ENCODE measurements around the gene MINDY4. TPM values are rescaled to one million over a fixed set of nuclear protein-coding genes. Genes with fewer than 3 reads are reported as not detected.

Gene MINDY4
- total and polyA plus RNA-seq, 10 of the 15 experiments (the other 5 are each of a cell fraction or from before 2014, with no cell fraction given), result 0.10 to 0.90 (median 0.40) TPM

- Histone ChIP-seq H3K27ac (ENCODE audit: control insufficient read depth, insufficient read depth) (no peak overlapping the region), H3K4me3 (no peak overlapping the region), H4K20me1 (ENCODE audit: control insufficient read depth, insufficient read depth) (no peaks in the 10 kb centered on the region), H2AFZ (ENCODE audit: control insufficient read depth, low read depth, low read length) (no peak overlapping the region), H3K79me2 (ENCODE audit: control insufficient read depth, insufficient read depth, low read length) (no peaks in the 10 kb centered on the region), H3K9me3 (replicated peaks; ENCODE audit: control insufficient read depth, insufficient read depth, low read length) (no peaks in the 10 kb centered on the region), H3K9ac (ENCODE audit: control insufficient read depth, insufficient read depth, low read length) (no peak overlapping the region), H3K36me3 (ENCODE audit: control insufficient read depth in 2 of 2, insufficient read depth in 2 of 2, low read length in 1 of 2) (no peaks in the 10 kb centered on the region), H3K4me1 (ENCODE audit: control insufficient read depth, insufficient read depth, low read length) (no peaks in the 10 kb centered on the region), H3K27me3 (replicated peaks in 1 of 2; ENCODE audit: control insufficient read depth in 2 of 2, insufficient read depth in 2 of 2, low read length in 1 of 2) (no peaks in the 10 kb centered on the region; a peak in 1 of 4 replicates), H3K4me2 (ENCODE audit: control insufficient read depth, insufficient read depth) (no peak overlapping the region)
- ChIA-PET SMC1A (ENCODE audit: uncharacterized antibody, unreplicated experiment) (no interaction called here), POLR2A (no interaction called here), RAD21 (ENCODE audit: unreplicated experiment) (no interaction called here), CTCF (no interaction called here)
- DNase-seq (ENCODE audit: low read depth, low spot score) (no peak), ATAC-seq (no peak), FAIRE-seq (no peak)
- intact Hi-C loops (cut with micrococcal nuclease; ENCODE audit: unreplicated experiment) (no loop called here), in situ Hi-C loops (cut with MboI) (no loop called here)
- WGBS (ENCODE audit: insufficient coverage, insufficient replicate concordance, low lambda C conversion rate, missing lambda C conversion rate), result 25% methylated on average over 11 of the region's 11 CpGs
- BruUV-seq (replicated peaks), result no TSS peak
- TF ChIP-seq BCL11A (IDR thresholded peaks at IDR 0.05; ENCODE audit: low read depth, low read length) (no peak), SP1 (IDR thresholded peaks at IDR 0.05; ENCODE audit: low read depth, low read length) (no peak), MYC (IDR thresholded peaks at IDR 0.05; ENCODE audit: insufficient read depth, insufficient read length, insufficient replicate concordance, low read length, severe bottlenecking) (no peak), ZNF207 (IDR thresholded peaks at IDR 0.05; ENCODE audit: borderline replicate concordance) (no peak), SIN3A (IDR thresholded peaks at IDR 0.05; ENCODE audit: low read depth, low read length) (no peak), ATF2 (IDR thresholded peaks at IDR 0.05; ENCODE audit: low read length) (no peak), ZNF274 (IDR thresholded peaks at IDR 0.05; ENCODE audit: insufficient read depth, insufficient read length) (no peak), SMAD5 (IDR thresholded peaks at IDR 0.05; ENCODE audit: low read depth) (no peak), TAF1 (IDR thresholded peaks at IDR 0.05; ENCODE audit: borderline replicate concordance, low read depth, low read length) (no peak), STAT1 (conservative IDR thresholded peaks at IDR 0.05) (no peak), ESRRA (IDR thresholded peaks at IDR 0.05; ENCODE audit: low read length) (no peak)
- TF ChIP-seq, protein P1, sequence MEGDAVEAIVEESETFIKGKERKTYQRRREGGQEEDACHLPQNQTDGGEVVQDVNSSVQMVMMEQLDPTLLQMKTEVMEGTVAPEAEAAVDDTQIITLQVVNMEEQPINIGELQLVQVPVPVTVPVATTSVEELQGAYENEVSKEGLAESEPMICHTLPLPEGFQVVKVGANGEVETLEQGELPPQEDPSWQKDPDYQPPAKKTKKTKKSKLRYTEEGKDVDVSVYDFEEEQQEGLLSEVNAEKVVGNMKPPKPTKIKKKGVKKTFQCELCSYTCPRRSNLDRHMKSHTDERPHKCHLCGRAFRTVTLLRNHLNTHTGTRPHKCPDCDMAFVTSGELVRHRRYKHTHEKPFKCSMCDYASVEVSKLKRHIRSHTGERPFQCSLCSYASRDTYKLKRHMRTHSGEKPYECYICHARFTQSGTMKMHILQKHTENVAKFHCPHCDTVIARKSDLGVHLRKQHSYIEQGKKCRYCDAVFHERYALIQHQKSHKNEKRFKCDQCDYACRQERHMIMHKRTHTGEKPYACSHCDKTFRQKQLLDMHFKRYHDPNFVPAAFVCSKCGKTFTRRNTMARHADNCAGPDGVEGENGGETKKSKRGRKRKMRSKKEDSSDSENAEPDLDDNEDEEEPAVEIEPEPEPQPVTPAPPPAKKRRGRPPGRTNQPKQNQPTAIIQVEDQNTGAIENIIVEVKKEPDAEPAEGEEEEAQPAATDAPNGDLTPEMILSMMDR (IDR thresholded peaks at IDR 0.05 in 2 of 3, conservative IDR thresholded peaks at IDR 0.05 in 1 of 3; ENCODE audit: control insufficient read depth in 2 of 3, extremely low read depth in 1 of 3, insufficient read depth in 1 of 3, low read depth in 3 of 3, low read length in 3 of 3), result no peak
- TF ChIP-seq, protein P2, sequence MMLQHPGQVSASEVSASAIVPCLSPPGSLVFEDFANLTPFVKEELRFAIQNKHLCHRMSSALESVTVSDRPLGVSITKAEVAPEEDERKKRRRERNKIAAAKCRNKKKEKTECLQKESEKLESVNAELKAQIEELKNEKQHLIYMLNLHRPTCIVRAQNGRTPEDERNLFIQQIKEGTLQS (IDR thresholded peaks at IDR 0.05; ENCODE audit: borderline replicate concordance, extremely low read depth, low read depth, low read length), result no peak
- TF ChIP-seq, protein P3, sequence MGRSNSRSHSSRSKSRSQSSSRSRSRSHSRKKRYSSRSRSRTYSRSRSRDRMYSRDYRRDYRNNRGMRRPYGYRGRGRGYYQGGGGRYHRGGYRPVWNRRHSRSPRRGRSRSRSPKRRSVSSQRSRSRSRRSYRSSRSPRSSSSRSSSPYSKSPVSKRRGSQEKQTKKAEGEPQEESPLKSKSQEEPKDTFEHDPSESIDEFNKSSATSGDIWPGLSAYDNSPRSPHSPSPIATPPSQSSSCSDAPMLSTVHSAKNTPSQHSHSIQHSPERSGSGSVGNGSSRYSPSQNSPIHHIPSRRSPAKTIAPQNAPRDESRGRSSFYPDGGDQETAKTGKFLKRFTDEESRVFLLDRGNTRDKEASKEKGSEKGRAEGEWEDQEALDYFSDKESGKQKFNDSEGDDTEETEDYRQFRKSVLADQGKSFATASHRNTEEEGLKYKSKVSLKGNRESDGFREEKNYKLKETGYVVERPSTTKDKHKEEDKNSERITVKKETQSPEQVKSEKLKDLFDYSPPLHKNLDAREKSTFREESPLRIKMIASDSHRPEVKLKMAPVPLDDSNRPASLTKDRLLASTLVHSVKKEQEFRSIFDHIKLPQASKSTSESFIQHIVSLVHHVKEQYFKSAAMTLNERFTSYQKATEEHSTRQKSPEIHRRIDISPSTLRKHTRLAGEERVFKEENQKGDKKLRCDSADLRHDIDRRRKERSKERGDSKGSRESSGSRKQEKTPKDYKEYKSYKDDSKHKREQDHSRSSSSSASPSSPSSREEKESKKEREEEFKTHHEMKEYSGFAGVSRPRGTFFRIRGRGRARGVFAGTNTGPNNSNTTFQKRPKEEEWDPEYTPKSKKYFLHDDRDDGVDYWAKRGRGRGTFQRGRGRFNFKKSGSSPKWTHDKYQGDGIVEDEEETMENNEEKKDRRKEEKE (IDR thresholded peaks at IDR 0.05), result no peak
Observed at GRCh38 chr7:30915005-30915601, 143.9 kb downstream of the MINDY4 start.
